ENCODE results near the gene PPP1R37.

The PPP1R37 gene

DNA sequence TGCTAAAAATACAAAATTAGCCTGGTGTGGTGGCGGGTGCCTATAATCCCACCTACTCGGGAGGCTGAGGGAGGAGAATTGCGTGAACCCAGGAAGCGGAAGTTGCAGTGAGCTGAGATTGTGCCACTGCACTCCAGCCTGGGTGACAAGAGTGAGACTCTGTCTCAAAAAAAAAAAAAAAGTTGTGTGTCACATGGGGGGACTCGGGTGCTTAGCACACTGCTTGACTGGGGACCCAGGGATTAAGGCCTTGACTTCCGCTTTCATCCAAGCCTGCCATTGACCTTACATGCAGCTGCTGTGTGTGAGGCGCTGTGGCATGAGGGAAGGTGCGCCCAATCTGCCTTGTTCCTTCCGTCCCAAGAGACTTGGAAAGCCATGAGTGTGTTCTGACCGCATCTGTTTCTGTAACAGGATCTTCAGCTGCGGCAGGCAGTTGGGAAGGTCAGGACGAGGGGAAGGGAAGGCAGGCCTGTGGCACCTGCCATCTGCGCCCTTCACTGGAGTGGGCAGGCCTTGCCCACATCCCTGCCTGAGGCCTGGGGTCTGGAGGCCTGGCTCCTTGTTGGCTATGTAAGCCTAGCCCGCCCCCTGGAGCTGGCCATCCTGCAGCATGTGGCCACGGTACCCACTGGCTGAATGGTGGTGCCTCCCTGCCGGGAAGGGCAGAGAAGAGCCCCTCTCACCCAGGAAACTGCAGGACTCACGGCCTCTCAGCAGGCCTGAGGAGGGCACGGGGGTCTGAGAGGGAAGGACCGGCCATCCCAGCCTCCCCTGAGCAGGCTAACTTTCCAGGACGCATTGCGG is 23.0 kb downstream of the PPP1R37 start:
- H3K4me3 ChIP-seq (ENCODE audit: low read depth, low read length), result no peak overlapping the region
- DNase-seq (ENCODE audit: low read depth), result no peak
- TF ChIP-seq, protein P1, sequence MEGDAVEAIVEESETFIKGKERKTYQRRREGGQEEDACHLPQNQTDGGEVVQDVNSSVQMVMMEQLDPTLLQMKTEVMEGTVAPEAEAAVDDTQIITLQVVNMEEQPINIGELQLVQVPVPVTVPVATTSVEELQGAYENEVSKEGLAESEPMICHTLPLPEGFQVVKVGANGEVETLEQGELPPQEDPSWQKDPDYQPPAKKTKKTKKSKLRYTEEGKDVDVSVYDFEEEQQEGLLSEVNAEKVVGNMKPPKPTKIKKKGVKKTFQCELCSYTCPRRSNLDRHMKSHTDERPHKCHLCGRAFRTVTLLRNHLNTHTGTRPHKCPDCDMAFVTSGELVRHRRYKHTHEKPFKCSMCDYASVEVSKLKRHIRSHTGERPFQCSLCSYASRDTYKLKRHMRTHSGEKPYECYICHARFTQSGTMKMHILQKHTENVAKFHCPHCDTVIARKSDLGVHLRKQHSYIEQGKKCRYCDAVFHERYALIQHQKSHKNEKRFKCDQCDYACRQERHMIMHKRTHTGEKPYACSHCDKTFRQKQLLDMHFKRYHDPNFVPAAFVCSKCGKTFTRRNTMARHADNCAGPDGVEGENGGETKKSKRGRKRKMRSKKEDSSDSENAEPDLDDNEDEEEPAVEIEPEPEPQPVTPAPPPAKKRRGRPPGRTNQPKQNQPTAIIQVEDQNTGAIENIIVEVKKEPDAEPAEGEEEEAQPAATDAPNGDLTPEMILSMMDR (IDR thresholded peaks at IDR 0.05; ENCODE audit: insufficient read depth, low read depth, low read length, missing control alignments), result no peak

DNA sequence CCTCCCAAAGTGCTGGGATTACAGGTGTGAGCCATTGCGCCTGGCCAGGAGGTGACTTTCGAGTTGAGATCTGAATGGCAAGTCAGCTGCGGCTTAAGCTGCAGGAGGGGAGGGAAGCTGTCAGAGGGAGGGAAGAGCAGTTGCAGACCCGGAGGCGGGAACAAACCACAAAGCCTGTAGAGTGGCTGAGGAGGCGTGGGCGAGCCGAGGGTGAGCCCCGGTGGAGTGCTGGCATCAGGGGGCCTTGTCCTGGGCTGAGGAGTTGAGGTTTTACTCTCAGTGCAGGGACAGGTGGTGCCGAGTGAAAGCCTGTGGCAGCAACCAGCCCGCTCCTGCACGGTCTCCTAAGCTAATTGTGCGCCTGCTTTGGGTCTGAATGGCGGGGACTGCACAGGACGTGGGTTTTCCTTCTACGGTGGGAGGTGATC is 24.2 kb downstream of the PPP1R37 start:
- H3K4me3 ChIP-seq (ENCODE audit: low read depth, low read length), result no peak overlapping the region
- TF ChIP-seq, protein P1 (IDR thresholded peaks at IDR 0.05; ENCODE audit: insufficient read depth, low read depth, low read length, missing control alignments), result no peak
- DNase-seq (ENCODE audit: low read depth), result peak; percentile 80

DNA sequence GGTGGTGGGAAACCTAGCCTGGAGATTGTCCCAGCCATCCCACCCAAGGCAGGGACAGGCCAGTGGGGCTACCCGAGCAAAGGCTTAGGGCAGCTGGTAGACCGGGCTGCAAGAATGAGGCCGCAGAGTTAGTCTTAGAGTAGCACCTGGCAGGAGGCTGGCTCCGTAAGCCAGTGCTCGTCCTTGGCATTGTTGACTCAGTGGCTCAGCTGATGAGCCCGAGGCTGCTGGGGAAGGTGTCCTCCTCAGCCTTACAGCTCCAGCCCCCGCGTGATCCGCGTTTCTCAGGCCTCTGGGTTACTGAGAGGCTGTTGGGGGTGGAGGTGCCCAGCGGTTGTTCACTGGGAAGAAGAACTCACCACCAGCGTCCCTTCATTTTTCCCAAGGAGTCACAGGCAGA is 24.7 kb downstream of the PPP1R37 start:
- no peak overlapping the region for H3K4me3 ChIP-seq (ENCODE audit: low read depth, low read length)
- no peak for DNase-seq (ENCODE audit: low read depth)
- TF ChIP-seq, protein P1 (IDR thresholded peaks at IDR 0.05; ENCODE audit: insufficient read depth, low read depth, low read length, missing control alignments), result no peak

DNA sequence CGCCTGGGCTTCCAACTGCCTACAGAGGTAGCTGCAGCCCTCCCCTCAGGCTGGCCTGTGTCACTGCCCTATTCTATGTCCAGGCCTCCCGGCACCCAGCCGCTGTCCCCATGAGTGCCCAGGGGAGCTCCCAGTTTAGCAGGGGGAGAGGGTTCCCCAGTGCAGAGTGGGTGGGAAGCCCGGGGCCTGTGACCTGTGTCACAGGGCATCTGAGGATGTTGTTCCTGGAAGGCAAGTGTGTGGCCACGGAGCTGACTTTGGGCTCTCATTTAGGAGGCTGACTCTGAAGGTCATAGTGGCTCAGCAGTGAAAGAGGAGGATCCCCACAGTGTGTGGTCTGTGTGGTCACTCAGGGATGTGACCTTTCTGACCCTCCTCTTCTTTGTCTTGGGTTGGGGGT is 25.1 kb downstream of the PPP1R37 start:
- TF ChIP-seq, protein P1 (IDR thresholded peaks at IDR 0.05; ENCODE audit: insufficient read depth, low read depth, low read length, missing control alignments), result no peak

DNA sequence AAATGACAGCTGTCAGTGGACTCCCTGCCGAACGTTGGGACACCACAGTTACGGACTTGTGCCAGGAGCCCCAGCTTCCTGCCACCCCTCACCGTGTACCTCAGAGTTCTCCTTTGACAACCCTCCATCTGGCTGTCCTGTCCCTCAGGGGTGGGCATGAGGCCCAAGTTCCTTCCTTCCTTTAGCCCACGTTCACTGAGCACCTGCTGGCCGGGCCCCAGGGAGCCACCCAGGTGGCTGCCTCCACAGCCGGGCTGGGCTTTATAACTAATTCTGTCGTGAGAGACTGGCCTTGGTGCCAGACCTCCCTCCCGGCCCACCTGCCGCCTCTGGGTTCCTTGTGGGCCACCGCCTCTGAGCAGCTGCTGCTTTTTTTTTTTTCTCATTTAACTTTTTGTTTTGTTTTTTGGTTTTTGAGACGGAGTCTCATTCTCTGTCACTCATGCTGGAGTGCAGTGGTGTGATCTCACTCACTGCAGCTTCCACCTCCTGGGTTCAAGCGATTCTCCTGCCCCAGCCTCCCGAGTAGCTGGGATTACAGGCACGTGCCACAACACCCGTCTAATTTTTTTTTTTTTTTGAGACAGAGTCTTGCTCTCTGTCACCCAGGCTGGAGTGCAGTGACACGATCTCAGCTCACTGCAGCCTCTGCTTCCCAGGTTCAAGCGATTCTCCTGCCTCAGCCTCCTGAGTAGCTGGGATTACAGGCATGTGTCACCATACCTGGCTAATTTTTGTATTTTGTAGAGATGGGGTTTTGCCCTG is 25.8 kb downstream of the PPP1R37 start:
- peak overlapping the region; percentile 35 for H3K4me3 ChIP-seq (ENCODE audit: low read depth, low read length)
- peak; percentile 73 for DNase-seq (ENCODE audit: low read depth)

More for the DNA sequence above, 25.1 kb downstream of the PPP1R37 start:
- DNase-seq (ENCODE audit: low read depth), result no peak
- H3K4me3 ChIP-seq (ENCODE audit: low read depth, low read length), result peak overlapping the region; percentile 35

DNA sequence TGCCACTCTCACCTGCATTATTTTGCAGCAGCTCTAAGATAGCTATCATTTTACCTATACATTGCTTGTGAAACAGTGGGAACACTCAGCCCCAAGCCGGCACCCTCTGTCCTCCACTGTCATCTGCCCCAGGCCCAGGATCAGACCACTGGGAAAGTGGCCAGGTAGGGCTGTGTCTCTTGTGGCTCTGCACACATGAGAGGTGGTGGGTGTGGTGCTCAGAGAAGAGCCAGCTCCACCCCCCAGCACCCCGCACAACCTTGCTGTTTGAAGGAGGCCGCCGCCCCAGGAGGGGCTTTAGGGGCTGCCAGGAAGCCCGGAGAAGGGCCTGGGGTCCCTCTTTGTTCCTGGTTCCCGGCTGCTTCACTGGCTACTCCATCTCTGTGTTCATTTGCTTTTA is 26.6 kb downstream of the PPP1R37 start:
- no peak overlapping the region for H3K4me3 ChIP-seq (ENCODE audit: low read depth, low read length)
- DNase-seq (ENCODE audit: low read depth), result no peak
- TF ChIP-seq, protein P1 (IDR thresholded peaks at IDR 0.05; ENCODE audit: insufficient read depth, low read depth, low read length, missing control alignments), result no peak

DNA sequence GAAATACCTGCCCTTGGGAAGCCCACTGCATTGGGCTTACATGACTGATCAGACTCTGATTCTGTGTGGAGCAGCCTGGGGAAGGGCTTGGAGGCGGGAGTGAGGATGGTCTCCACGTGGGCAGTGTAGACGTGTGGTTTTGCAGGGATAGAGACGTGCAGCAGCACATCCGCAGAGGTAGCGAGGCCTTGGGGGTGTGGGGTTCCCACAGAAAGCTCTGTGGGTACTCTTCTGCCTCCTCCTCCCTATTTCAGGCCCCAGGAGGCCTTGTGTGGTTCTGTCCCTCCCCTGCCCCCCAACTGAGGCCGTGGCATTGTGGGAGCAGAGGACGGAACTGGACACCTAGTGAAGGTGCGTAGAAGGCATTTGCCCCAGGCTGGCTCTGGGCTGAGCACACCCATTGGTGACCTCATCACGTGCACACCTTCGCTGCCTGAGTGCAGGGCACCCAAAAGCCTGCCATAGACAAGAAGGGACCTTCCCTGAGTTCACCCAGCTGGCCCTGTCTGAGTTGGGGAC is 28.9 kb downstream of the PPP1R37 start:
- TF ChIP-seq, protein P1 (IDR thresholded peaks at IDR 0.05; ENCODE audit: insufficient read depth, low read depth, low read length, missing control alignments), result no peak
- no peak overlapping the region for H3K4me3 ChIP-seq (ENCODE audit: low read depth, low read length)
- no peak for DNase-seq (ENCODE audit: low read depth)

Measured in GM12865 (cell line).